HG02884 (cell line): Measurements from ENCODE around the gene SPIRE1.
"Not testable (repeated sequence)": the region's sequence is repeated elsewhere in the genome, so short reads cannot be mapped to it uniquely, and the experiment has no call there.

Experiments
- ATAC-seq: cut with Tn5 transposase; IDR thresholded peaks from one replicate; pipeline ENCODE4 v1.9.1; 2021; ENCODE audit warnings: mild to moderate bottlenecking, moderate library complexity; ENCODE audit not compliant: unreplicated experiment

Gene SPIRE1

GRCh38 chr18:12556946-12557806 lies 100.7 kb downstream of the SPIRE1 start:
- no peak for ATAC-seq

DNA sequence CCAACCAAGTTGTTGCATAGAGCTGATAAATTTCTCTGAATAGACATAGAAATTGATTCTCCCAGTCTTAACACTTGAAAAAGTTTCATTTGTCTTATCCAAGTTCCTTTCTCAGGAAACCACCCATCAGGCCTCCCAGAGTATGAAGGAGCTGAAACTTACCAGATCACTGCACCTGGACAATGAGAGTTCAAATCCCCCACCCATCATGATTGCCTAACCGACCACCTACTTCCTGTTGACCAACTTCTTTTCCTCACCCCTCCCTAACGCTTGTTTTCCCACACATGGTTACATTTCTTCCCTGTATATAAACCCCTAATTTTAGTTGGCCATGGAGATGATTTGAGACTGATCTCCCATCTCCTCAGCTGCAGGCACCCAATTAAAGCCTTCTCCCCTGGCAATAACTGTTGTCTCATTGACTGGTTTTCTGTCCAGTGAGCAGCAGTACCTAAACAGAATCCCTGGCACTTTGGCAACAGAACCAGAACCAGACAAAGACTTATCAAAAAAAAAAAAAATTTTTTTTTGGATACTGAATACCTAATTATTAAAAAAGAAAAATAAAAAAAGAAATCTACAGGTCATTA lies 103.0 kb downstream of the SPIRE1 start:
- ATAC-seq: no peak

- ATAC-seq: no peak
Observed at GRCh38 chr18:12552879-12553242, 105.0 kb downstream of the SPIRE1 start.

DNA sequence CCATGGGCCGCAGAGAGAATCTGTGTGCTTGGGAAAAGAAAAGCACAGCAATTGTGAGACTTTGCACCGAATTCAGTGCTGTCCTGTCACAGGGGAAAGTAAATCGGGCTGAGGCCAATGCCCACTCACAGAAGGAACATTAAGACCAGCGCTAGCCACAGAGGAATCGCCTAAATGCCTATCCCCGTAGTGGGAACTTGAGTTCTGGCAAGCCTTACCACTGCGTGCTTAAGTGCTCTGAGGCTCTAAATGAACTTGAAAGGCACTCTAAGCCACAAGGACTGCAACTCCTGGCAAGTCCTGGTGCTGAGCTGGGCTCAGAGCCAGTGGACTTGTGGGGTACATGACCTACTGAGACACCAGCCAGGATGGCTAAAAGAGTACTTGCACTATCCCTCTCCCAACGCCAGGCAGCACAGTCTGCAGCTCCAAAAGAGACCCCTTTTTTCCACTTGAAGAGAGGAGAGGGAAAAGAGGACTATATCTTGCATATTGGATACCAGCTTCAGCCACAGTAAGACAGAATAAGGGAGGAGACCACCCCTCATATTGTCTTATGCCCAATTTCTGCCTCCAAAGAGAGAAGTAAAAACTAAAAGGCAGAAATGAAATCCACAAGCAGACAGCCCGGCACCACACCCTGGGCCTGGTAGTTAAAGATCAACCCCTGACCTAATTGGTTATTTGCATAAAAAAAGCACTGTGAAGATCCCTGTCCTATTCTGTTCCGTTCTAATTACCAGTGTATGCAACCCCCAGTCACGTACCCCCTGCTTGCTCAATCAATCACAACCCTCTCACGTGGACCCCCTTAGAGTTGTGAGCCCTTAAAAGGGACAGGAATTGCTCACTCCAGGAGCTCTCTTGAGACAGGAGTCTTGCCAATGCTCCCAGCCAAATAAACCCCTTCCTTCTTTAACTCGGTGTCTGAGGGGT lies 105.7 kb downstream of the SPIRE1 start:
- ATAC-seq: not testable (repeated sequence)

DNA sequence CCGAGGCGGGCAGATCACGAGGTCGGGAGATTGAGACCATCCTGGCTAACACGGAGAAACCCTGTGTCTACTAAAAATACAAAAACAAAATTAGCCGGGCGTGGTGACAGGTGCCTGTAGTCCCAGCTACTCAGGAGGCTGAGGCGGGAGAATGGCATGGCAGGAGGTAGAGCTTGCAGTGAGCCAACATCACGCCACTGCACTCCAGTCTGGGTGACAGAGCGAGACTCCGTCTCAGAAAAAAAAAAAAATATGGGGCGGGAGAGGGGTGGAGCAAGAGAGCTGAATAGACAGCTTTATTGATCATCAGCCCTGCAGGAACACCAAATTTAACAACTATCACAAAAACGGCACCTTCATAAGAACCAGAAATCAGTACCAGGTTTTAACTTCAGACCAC lies 106.4 kb downstream of the SPIRE1 start:
- ATAC-seq: not testable (repeated sequence)

GRCh38 chr18:12543697-12544096 lies 114.2 kb downstream of the SPIRE1 start:
- ATAC-seq: no peak

GRCh38 chr18:12540751-12541150 lies 117.2 kb downstream of the SPIRE1 start:
- ATAC-seq: no peak

GRCh38 chr18:12539158-12539557 lies 118.7 kb downstream of the SPIRE1 start:
- ATAC-seq: not testable (repeated sequence)

DNA sequence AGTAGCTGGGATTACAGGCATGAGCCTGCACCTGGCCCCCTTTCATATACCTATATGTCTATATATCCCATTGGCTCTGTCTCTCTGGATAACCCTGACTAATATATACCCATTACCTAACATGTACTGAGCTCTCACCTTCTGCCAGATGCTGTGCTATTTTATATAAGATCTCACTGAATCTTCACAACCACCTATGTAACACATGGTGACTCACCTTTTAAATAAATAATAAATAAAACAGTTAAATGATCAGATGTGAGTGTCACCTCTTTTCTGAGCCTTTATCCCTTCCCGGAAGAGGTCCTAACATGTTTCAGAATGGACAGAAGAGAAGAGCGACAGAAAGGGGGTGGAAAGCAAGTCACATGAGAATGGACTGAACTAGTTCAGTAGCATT lies 123.1 kb downstream of the SPIRE1 start:
- ATAC-seq: no peak

DNA sequence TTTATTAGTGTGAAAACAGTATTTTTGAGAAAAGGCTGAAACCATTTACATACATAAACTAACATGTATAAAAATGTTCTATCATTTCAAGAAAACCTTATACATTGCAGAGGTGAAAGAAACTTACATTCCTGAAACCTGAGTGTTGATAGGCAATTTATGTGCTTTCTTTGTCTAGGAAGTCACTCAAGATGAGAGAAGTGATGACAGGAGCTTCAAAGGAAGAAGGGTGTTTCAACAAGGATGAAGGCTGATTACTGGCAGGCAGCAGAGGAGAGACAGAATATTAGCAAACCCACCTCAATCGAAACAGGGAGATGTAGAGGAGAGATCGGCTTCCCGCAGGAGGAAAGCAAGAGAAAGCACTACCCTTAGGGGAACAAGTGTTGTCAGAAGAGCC lies 125.2 kb downstream of the SPIRE1 start:
- ATAC-seq: no peak

DNA sequence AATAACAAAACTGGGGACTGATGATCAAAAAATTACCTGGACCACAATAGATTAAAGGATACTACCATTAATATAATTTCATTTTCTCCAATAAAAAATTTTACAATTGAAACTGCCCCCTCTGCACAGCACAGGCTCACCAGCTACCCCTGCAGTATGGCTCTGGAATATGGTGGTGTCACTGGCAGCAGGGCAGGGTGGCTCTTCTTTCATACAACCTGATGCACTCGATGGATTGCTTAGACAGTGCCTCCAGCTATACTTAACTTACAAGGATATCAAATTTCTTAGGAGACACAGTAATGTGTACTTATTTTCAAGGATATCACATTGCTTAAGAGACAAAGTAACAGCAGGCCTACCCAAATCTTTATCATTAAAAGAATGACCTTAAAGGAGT lies 126.2 kb downstream of the SPIRE1 start:
- no peak for ATAC-seq

DNA sequence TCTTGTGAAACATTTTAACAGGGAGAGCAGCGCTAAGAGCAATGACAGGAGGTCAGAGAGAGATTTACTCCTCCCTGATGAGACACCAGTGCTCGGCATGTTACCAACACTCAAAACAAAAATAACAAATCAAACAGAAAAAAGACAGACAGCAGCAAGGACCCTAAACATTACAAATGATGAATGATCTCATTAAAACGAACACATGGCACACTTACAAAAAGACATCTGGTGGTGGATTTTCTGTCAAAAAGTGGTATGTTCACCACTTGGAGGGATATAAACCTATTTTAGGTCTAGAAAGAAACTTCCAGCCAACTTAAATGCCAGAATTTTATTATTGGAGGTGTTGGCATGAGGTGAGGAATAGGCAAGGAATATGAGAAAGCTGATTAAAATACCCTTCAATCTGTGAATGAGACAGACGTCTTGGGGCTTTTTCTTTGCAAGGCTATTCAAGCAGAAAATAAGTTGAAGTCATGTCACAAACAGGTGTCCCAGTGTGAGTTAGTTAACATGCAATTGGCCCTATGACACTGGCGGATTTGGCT lies 137.4 kb downstream of the SPIRE1 start:
- no peak for ATAC-seq

GRCh38 chr18:12518832-12519531 lies 138.9 kb downstream of the SPIRE1 start:
- no peak for ATAC-seq

- no peak for ATAC-seq
Observed at GRCh38 chr18:12518326-12518725, 139.6 kb downstream of the SPIRE1 start.

GRCh38 chr18:12517142-12517825 lies 140.6 kb downstream of the SPIRE1 start:
- ATAC-seq: no peak

GRCh38 chr18:12516049-12516630 lies 141.8 kb downstream of the SPIRE1 start:
- no peak for ATAC-seq

DNA sequence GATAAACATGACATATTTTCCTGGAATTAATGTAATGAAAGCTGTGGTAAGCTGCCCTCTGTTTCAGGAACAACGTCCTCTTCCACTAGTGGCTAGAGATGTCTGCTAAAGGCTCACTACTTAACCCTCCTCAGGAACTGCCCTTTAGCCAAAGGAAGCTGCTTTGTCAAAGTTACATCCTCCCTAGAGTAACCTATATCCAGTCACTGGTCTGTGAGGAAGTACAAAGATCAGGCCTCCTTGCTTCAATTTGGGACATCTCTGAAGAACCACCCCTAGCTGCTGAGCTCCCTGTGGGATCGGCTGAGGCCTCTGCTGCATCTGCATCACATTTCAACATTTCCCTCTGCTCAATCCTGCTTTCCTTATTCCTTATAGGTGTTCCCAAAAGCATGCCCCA lies 142.4 kb downstream of the SPIRE1 start:
- no peak for ATAC-seq

DNA sequence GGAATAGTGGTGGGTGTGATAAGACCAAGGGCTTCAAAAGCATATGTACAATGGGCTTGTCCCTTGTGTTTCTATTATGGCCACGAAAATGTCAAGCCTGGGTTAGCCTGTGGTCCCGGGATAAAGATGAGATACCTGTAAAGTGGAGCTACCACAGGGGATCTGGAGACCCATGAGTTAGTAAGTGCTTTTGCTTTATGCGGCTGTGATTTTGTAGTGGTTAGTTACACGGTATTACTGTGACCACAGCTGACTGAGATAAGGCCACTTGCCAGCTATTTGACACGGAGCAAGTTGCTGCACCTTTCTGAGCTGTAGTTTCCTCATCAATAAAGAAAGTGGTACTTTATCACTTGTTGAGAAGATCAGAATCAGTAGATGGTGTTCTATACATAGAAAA lies 150.9 kb downstream of the SPIRE1 start:
- ATAC-seq: no peak

DNA sequence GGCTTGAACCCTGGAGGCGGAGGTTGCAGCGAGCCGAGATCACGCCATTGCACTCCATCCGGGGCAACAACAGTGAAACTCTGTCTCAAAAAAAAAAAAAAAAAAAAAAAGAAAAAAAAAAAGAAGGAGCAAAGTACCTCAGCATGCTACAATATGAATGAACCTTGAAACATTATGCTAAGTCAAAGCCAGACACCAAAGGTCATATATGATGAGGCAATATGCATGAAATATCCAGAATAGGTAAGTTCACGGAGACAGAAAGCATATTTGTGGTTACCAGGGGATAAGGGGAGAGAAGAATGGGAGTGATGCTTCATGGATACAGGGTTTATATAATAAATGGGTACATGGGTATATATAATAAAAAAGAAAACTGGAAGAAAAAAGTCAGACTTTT lies 156.9 kb downstream of the SPIRE1 start:
- no peak for ATAC-seq

DNA sequence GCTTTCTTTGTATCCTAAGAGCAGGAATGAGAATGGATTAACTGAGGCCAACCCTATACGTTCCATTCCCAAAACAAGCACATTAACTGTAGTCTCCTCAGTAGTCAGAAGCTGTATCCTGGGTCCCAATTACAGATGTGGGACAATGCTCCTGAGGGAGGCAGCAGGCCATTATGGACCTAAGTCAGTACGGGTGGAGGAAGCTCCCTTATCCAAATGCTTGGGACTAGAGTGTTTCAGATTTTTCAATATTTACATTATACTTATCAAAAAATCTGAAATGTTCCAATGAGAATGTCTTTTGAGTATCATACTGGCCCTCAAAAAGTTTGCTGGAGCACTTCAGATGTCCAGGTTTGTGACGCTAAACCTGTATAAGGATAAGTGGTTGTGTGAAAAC lies 160.1 kb downstream of the SPIRE1 start:
- no peak for ATAC-seq
